Mesodermal cell (in vitro differentiated cells): Measurements from ENCODE around the gene SNX9.

Experiments used
- H3K27ac ChIP-seq: 2 replicates; pipeline ENCODE4 v1.7.0; 2013; ENCODE audit warnings: mild to moderate bottlenecking, low read depth, low read length, moderate library complexity; ENCODE audit not compliant: severe bottlenecking
- H3K36me3 ChIP-seq: 2 replicates; pipeline ENCODE4 v1.7.1; 2013; ENCODE audit warnings: mild to moderate bottlenecking, low read length, moderate library complexity; ENCODE audit not compliant: control insufficient read depth, insufficient read depth
- H3K4me1 ChIP-seq: one replicate; pipeline ENCODE4 v1.7.1; 2013; ENCODE audit warnings: mild to moderate bottlenecking, low read length; ENCODE audit not compliant: insufficient read depth, control insufficient read depth, poor library complexity, severe bottlenecking
- H3K4me3 ChIP-seq: 2 replicates; pipeline ENCODE4 v1.7.0; 2013; ENCODE audit warnings: low read length, control low read depth, mild to moderate bottlenecking; ENCODE audit not compliant: insufficient read depth, poor library complexity, severe bottlenecking; ENCODE audit errors: extremely low read depth
- H3K9me3 ChIP-seq: 2 replicates; pipeline ENCODE4 v1.7.1; 2013; ENCODE audit warnings: mild to moderate bottlenecking, low read length, moderate library complexity; ENCODE audit not compliant: control insufficient read depth
- WGBS, 2 experiments: methylation state at CpG; one replicate each; pipeline ENCODE4 v1.1.5; 2013; ENCODE audit warnings: missing lambda C conversion rate in 2 of 2; ENCODE audit not compliant: insufficient coverage in 2 of 2; 5-methylcytosine and 5-hydroxymethylcytosine counted together

SNX9 gene

DNA sequence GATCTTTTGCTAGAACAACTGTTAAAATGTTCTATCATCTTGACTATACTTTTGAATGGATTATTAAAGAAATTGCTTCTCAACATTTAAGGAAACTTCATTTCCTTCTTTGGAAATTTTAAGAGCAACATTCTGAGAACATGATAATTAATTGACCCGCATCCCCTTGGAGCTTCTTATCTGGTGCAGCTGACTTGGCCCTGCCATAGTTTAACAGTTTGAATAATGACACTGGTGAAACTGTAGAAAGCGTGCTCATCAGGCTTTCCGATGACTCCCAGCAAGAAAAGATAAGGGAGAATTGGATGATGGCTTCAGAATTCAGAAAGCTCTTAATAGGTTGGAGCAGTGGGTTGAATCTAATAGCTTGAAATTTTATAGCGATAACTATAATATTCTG, 38.1 kb downstream of the SNX9 start:
- 81 to 100% methylated on average over 2 to 4 of the region's 4 CpGs for WGBS, 2 experiments
- Histone ChIP-seq H3K27ac (no peak overlapping the region), H3K4me3 (no peak overlapping the region), H3K4me1 (peaks cover 15% of the 10 kb centered on the region), H3K9me3 (no peaks in the 10 kb centered on the region), H3K36me3 (no peaks in the 10 kb centered on the region)

DNA sequence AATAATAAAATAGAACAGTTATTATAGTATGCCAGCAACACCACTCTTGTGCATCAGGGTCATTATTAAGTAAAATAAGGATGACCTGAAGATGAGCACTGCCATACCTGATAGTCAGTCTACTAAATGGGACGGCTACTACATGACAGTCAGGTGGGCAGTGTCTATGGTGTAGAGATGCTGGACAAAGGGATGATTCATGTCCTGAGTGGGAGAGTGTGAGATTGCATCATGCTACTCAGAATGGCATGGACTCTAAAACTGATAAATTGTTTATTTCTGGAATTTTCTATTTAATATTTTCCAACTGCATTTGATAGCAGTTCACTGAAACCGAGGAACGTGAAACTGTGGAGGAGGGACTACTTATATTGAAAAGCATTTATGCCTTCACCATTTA, 38.8 kb downstream of the SNX9 start:
- H3K36me3 ChIP-seq: no peaks in the 10 kb centered on the region
- H3K9me3 ChIP-seq: no peaks in the 10 kb centered on the region
- no peak overlapping the region for H3K27ac ChIP-seq
- peaks cover 21% of the 10 kb centered on the region for H3K4me1 ChIP-seq
- H3K4me3 ChIP-seq: no peak overlapping the region
- WGBS, 2 experiments: 86 to 100% methylated on average over 1 of the region's 3 CpGs

DNA sequence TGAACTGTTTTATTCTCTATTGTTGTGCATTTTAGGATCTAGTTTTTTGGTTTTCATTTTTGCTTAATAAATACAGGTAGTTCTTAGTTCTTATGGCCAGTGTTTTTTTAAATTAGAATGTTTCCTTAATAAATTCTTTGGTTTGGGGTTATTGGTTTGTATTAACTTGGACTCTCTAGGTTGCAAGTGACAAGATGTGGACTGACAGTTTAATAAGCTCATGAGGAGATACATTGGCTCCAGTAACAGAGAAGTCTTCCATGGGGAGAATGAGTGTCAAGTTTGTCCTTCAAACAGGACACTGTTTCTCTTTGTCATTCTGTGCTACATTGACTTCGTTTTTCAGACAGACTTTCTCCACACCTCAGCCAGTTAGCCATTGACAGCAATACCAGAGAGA, 39.7 kb downstream of the SNX9 start:
- Histone ChIP-seq H3K4me1 (peaks cover 29% of the 10 kb centered on the region), H3K4me3 (no peak overlapping the region), H3K36me3 (no peaks in the 10 kb centered on the region), H3K9me3 (no peaks in the 10 kb centered on the region), H3K27ac (no peak overlapping the region)
- no CpG with 5 or more reads among the region's 1 CpG for WGBS, 2 experiments

DNA sequence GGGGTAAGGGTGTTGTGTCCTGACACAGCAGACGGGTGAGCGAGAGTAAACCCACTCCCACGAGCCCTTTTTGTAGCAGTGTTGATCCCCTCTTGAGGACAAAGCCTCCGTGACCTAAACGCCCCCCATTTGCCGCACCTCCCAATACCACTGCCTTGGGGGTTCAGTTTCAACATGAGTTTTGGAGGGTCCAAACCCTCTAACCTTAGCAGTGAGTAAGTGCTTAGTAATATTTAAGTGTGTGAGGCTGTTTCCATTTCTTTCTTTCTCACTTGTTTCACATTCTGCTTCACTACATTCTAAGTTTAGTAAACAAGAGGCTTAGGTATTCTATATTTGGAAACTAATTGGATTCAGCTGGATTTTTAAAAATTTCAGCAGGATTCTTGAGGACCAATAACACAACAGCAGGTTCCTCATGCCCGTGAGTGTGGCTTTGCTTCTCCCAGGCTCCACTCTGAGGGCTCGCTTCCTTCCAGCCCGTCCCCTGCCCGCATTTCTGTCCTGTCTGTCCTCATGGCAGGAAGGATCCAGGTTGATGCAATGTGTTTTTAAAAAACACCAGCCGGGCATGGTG, 41.2 kb downstream of the SNX9 start:
- H3K4me3 ChIP-seq: no peak overlapping the region
- no peak overlapping the region for H3K27ac ChIP-seq
- H3K9me3 ChIP-seq: no peaks in the 10 kb centered on the region
- H3K36me3 ChIP-seq: peaks cover 7% of the 10 kb centered on the region
- peaks cover 29% of the 10 kb centered on the region for H3K4me1 ChIP-seq
- WGBS, 2 experiments: 96 to 97% methylated on average over 9 to 10 of the region's 11 CpGs

DNA sequence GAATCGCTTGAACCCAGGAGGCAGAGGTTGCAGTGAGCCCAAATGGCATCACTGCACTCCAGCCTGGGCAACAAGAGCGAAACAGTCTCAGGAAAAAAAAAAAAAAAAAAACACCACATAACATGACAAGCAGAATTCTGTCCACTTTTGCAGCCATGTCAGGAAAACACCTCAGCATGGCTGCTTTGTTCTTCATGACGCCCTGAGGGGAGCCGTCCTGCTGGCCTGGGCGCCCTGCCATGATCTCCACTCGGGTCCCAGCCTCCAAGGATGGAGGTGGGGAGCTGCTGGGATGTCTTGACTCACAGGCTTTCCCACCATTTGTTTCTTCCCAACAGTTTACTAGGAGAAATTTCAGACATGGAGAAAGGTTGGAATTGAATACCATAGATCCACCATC, 42.2 kb downstream of the SNX9 start:
- peaks cover 24% of the 10 kb centered on the region for H3K4me1 ChIP-seq
- whole genome bisulfite sequencing, 2 experiments: 90 to 100% methylated on average over 2 to 4 of the region's 6 CpGs
- no peaks in the 10 kb centered on the region for H3K9me3 ChIP-seq
- H3K4me3 ChIP-seq: no peak overlapping the region
- H3K36me3 ChIP-seq: peaks cover 14% of the 10 kb centered on the region
- H3K27ac ChIP-seq: no peak overlapping the region

DNA sequence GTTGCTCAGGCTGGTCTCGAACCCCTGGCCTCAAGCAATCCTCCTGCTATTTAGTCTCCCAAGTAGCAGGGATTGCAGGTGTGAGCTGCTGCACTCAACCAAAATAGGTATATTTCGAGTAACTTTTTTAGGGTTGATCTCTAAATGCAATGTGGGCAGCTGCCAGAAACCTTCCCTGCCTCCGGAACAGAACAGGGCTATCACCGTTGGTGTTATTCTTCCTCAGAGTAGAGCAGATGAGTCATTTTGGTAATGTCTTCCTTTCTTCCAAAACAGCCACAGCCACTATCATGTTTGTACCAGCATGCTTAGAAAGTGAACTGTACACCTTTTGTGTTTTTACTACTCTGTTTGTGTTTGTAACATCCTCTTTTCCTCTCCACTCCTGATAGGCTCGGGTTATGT, 44.1 kb downstream of the SNX9 start:
- peaks cover 16% of the 10 kb centered on the region for H3K4me1 ChIP-seq
- no peaks in the 10 kb centered on the region for H3K9me3 ChIP-seq
- no peak overlapping the region for H3K4me3 ChIP-seq
- WGBS, 2 experiments: 80% methylated on average over 1 to 5 of the region's 5 CpGs
- peaks cover 20% of the 10 kb centered on the region for H3K36me3 ChIP-seq
- peak overlapping the region; percentile 54 for H3K27ac ChIP-seq

DNA sequence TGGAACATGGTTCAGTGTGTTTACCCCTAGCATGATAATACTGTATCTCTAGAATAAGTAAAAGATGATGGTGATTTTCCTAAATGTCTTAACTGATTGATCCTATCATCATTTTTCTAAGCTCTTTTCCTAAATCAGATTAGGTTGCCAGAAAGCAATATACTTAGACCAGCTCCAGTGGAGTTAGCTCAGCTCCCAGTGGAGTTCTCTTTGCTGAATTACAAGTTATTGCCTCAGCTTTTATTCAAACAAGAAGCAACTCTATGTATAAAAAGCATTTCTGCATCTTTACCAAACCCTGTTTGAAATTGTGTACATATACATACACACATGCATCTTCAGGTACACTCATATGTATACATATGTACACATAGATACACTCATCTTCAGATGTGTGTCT, 44.9 kb downstream of the SNX9 start:
- peaks cover 16% of the 10 kb centered on the region for H3K4me1 ChIP-seq
- H3K27ac ChIP-seq: no peak overlapping the region
- peaks cover 23% of the 10 kb centered on the region for H3K36me3 ChIP-seq
- no peak overlapping the region for H3K4me3 ChIP-seq
- H3K9me3 ChIP-seq: no peaks in the 10 kb centered on the region

DNA sequence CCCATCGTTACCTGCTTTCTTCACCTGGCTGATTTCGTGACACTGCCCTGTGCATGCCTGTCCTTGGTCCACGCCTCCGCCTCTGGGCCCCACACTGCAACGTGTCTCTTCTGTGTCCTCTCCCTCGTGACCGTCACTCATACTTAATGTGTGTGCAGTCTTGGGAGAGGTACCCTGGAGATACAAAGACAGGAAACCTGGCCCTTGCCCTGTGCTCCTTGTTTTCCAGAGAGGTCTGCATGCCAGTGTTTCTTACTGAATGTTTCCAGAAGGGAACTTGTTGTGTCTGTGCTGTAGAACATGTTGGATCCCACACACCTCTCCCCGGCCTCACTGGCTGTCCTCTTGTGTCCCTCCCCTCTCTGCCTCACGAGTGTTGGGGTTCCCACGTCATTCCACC, 45.8 kb downstream of the SNX9 start:
- Histone ChIP-seq H3K36me3 (peaks cover 26% of the 10 kb centered on the region), H3K27ac (peak overlapping the region; percentile 16), H3K4me1 (peaks cover 16% of the 10 kb centered on the region), H3K9me3 (no peaks in the 10 kb centered on the region), H3K4me3 (no peak overlapping the region)
- 95 to 96% methylated on average over 10 of the region's 10 CpGs for WGBS, 2 experiments

DNA sequence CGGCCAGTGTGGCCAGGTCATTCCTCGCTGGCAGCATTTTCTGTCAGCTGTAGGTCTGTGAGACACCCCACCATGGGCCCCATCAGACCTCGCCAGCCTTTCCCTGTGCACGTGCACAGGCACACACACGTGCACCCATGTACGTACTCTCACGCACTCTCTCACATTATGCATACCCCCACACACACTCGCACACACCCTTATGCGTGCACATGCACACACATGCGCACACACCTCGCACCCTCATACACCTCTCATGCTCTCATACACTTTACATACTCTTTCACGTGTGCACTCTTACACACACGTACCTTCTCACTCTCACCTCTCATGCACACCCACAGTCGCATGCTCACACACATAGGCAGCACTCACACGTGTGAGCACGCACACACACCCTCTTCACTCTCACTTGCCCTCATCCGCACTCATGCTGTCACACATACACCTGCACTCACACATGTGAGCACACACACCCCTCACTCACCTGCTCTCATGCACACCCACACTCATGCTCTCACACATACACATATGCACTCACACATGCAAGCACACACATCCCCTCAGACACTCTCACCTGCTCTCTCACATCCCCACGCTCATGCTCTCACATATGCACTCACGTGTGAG, 46.7 kb downstream of the SNX9 start:
- Histone ChIP-seq H3K4me1 (peaks cover 16% of the 10 kb centered on the region), H3K27ac (no peak overlapping the region), H3K9me3 (no peaks in the 10 kb centered on the region), H3K36me3 (peaks cover 36% of the 10 kb centered on the region), H3K4me3 (no peak overlapping the region)
- WGBS, 2 experiments: 94% methylated on average over 17 to 19 of the region's 19 CpGs

DNA sequence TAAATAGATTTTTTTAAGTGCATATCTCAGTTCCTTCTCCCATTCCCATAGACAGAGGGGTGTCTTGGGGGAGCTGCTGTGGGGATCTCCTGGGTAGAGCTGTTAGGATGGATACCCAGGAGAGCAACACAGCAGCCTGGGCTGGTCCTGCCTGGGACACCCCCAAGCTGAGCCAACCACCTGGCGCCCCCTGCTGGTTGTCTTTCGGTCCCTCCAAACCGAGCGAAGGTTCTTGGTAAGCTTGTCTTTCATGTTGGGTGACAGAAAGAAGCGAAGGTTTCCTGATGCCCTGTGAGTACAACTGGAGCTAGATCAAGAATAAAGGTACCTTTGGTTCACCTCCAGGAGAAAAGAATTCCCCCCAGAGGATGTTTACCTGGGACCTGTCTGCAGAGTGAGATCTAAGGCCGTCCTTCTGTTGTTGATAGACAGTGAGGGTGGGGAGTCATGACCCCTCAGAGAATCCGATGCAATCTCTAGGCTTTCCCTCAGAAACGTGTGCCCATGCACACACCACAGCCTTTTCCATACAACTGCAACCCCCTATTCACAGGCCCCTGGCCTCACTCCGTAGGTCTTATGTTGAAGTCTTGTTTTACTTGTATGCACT, 50.8 kb downstream of the SNX9 start:
- WGBS, 2 experiments: 44% methylated on average over 2 to 3 of the region's 9 CpGs
- Histone ChIP-seq H3K9me3 (no peaks in the 10 kb centered on the region), H3K4me3 (no peak overlapping the region), H3K27ac (no peak overlapping the region), H3K4me1 (peaks cover 3% of the 10 kb centered on the region), H3K36me3 (peaks cover 71% of the 10 kb centered on the region)

DNA sequence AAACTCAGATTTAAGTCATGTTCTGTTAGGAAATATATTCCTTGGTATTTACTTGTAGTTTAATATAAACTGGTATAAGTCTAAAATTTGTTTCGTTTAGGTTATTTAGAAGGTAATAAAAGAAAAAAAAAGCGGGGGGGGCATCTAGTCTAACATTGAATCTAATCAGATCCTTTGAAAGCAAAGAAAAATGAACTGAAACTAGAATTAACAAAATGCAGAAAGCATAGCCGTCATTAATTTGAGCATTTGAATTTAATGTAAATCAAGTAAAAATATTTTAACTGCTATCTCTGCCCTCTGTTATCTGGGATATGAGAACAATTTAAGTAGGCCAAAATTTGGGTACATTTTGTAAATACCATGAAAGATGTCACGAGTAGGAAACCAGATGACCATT, 54.1 kb downstream of the SNX9 start:
- 92 to 100% methylated on average over 2 of the region's 4 CpGs for WGBS, 2 experiments
- no peak overlapping the region for H3K4me3 ChIP-seq

More for the DNA sequence above, 54.1 kb downstream of the SNX9 start:
- peaks cover 16% of the 10 kb centered on the region for H3K4me1 ChIP-seq
- no peak overlapping the region for H3K27ac ChIP-seq
- peaks cover 80% of the 10 kb centered on the region for H3K36me3 ChIP-seq
- H3K9me3 ChIP-seq: no peaks in the 10 kb centered on the region
